GM21515 (cell line): ENCODE results near the gene ANKRD60.

Experiments
- ATAC-seq: cut with Tn5 transposase; IDR thresholded peaks from one replicate; pipeline ENCODE4 v1.9.1; 2021; ENCODE audit not compliant: unreplicated experiment

The ANKRD60 gene

DNA sequence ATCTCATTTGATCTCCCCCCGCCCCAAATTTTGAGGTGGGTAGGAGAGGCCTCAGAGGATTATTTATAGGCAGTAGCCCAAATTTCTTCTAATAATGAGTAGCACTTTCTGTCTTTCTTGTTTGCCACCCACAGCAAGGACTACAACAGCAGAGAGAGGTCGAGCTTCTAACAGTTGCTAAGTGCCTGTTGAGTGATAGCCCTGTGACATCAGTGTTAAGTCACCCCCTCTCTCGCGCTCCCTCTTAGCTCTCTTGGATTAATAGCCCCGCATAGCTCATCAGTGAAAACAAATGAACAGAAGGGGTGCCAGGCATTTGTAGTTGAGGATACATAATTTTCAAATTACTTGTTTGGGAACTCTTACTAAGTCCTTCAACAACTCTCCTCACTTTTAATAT lies 3.5 kb downstream of the ANKRD60 start:
- no peak for ATAC-seq

DNA sequence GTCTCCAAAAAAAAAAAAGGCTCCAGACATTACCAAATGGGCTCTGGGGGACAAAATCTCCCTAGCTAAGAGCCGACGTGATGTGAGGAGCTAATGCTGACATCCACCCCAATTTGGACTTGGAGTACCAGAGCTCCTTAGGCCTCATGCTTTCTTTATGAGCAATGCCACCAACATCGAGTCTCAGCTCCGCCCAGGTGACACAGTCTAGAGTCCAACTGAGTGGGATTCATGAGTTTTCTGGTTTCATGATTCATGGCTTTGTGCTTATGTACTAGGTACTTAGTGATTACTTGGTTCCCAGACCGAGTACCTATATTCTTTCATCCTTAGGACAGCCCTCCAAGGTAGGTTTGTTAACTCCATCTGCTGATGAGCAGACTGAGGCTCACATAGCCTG lies 4.4 kb downstream of the ANKRD60 start:
- no peak for ATAC-seq

DNA sequence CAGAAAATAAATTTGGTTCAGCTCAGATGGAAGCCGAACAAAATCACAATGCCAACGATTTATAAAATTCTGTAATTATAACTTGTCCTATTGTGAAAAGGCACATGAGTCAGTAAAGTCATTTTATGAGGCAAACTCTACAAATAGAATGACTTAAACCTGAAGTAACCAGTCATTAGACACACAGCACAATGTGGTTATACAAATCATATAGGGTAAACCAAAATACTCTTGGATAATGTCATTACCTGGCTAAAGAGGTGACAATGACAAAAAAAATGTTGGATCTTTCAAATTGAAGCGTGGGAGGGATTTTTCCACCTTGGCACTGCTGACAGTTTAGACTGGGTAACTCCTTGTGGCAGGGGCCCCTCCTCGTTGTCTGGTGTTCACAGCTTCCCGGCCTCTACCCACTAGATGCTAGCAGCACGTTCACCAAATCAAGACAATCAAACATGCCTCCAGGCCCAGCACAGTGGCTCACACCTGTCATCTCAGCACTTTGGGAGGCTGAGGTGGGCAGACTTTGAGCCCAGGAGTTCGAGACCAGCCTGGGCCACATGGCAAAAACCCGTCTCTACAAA lies 5.0 kb downstream of the ANKRD60 start:
- no peak for ATAC-seq

DNA sequence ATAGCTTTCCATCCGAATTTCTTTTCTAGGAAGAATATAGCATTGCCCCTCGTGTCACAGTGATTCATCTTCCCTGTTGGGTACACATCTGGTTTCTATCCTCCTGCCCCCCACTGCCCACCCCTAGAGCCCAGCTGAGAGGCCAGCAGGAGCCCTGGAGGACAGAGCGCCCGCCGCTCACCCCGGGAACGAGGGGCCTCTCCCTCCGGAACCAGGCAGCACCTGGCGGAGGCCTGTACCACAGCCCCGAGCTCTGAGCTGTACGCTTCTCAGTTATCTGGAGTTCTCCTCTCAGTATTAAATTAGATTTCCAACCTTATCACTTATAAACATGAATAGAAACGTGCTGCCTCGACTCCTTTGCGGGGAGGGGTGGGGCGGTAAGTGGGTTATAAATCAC lies 6.0 kb downstream of the ANKRD60 start:
- no peak for ATAC-seq

DNA sequence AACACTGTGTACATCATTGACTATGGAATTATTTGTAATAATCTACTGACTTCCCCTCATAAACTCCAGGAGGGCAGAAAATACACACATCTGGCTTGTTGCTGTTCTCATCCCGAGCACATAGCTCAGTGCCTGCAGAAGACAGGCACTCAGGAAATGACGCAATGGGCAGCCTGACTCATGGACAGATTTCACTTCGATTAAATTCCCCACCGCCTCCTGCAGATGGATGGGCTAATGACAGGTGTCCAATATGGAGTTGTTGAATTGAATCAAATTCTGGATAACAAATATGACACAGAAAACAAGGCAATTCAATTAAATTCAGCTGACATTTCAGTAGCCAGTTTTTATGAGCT lies 9.1 kb downstream of the ANKRD60 start:
- no peak for ATAC-seq

DNA sequence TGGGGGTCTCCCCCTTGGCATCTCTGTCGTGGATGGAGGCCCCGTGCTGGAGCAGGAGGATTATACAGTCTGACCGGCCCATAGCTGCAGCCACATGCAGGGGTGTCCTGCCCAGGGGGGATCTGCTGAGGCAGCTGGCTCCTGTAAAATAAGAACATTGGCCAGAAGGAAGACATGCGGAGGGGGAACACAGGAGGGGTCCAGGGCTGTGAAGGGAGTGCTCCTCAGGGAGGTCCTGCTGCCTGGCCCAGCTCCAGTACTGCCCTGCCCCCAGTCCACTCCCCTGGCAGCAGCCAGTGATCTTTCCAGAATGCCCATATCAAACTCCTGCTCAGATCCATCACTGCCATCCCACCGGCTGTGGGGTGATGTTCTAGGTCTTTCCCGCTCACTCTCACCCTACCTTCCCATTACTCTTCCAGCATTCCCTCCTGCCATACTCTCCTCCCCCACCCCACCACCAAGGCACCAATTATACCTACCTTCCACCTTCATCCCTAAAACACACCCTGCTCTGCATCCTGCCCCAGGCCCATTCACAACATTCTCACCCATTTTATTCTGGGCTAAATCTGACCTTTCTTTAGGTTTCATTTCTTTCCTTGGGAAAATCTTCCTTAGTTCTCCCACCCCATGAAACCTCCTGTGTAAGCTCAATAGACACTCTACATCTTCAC lies 9.7 kb downstream of the ANKRD60 start:
- no peak for ATAC-seq

DNA sequence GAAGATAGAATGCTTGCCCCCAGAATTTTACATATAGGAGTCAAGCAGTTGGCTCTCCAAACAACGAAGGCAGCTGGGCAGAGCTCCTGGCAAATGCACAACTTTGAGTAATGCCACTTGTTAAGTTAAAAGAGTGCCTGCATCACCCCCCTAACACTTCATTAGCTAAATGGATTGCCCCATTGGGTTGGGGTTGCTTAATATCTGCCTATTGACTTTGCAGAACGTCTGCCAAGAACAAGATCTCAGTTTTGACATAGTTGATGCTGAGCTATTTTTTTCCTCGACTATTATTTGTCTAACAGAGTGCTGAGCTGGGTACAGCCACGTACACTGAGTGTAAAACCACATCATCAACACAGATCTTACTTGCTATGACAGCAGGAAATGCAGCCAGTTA lies 12.1 kb downstream of the ANKRD60 start:
- ATAC-seq = no peak

DNA sequence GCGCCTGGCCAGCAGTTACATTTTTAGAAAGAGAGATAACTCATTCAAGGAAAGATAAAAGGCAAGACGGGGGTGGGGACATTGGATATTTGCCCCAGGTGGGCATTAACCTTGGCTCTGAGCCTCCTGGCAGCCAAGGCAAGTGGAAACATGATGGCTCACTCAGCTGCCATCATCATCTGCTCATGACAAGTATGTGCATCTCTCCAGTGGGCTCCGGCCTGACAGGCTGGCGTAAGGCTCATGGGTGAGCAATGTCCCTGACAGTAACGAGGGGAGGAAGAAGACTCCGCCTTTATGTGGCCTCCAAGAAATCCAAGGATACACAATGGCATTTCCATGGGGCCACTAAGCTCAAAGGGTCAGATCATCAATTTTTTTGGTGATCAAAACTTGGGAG lies 13.3 kb downstream of the ANKRD60 start:
- ATAC-seq = no peak

DNA sequence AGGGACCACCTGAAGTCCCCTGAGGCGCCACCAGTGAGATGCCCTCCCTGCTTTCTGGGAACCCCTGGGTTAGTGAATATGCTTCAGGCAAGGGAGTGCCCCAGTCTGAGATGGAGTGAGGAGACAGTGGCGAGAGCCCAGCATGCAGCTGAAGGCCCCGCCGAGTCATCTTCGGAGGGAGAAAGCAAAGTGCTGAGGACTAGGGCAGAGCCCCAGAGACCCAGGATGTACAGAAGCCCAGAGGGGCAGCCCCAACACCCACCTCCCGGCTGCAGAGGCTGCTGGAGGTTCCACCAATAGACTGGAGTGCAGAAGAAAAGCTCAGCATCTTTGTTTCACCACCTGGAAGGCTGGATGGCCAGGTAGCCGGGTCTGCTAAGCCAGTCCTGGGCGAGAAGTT lies 14.1 kb downstream of the ANKRD60 start:
- no peak for ATAC-seq

DNA sequence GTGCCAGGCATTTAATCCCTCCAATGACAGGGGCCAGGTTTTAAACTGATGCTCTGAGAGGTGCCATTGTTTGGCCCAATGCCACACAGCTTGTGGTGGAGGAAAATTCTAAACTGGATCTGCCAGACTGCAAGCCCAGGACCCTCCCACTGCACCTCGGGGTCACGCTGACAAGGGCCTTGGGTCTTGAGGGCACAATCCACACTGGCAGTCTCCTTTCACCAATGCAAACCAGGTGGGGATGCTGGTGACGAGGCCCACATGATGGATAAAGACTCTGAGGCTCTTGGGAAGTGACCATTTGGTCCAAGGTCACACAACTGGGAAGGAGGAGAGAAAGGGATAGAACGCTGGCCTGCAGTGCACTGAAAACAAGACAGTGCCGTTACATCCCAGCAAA lies 14.7 kb downstream of the ANKRD60 start:
- ATAC-seq = no peak

DNA sequence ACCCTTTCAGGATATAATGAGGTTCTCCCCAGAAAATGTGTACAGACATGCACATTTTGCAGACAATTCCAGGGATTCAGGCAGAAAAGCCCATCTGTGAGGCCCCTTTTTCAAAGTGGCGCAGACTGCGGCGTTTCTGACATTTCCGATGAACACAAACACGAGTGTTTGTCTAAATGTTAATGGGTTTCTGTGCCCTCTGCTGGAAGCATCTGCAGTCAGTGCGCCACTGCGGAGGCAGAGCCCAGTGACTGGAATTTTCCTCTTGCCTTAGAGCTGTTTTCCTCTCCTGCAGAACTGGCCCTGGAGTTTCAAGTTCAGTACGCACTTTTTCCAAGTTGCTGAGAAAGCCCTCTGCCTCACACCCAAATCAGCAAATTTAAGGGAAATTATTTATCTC lies 15.3 kb downstream of the ANKRD60 start:
- no peak for ATAC-seq

DNA sequence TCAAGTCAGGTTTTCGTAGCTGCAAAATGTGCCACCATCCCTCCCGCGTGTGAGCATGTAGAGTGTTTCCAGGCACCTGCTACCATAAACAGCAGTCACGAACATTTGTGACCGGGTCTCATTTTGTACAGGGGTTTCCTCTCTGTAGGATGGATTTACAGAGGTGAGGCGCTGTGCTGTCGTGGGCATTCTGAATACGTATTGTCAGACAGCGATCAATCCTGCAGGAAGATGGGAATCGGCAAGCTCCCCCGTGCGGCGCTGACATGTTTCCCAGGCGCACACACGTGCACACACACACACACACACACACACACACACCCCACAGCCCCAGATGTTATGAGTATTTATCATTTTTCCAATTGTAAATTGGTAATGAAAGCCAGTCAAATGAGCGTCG lies 15.8 kb downstream of the ANKRD60 start:
- ATAC-seq = no peak

DNA sequence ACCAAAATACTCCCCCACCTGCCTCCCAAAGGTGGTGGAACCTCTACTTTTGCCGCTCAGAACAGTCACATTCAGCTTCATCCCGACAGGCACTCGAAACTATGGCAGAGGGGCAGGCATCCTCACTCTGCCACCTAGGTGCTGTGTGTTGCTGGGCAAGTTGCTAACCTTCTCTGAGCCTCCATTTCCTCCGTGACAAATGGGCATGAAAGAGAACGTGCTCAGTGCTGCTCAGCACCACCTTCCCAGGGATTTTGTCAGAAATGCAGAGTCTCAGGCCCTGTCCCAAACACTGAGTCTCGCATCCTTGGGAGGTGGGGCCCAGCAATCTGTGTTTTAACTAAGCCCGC lies 18.1 kb downstream of the ANKRD60 start:
- ATAC-seq = no peak

DNA sequence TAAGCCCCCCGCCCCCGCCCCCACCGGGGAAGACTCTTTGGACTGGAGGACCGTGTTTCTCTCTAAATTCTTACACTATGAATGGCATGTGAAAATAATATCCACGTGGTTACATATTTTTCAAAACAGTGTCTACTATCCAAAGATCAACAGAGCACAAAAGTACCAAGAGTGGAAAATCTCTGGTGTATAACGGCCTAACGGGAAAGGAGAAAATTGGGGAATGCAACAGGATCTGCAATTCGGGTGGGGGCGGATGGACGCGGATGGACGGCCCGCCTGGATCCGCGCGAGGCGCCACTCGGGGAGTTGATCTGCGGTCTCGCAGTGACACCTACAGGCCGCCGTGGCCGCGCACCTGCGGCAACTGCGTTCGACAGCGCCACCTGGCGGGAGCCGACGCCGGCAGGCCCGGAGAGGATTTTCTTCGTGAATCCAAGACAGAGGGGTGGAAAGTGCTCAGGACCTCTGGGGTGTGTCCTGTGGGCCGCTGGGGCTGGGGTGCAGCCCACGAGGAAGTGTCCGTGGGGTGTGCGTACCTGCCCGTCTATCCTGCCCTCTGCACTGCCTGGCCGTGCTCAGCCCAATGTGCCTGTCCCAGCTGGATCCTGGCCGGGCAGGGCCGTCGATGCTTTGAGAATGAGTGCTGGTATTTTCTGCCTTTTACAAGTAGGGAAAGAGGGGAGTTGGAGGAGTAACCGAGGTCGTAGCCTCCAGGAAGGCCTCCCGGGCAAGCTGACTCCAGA lies 18.6 kb downstream of the ANKRD60 start:
- ATAC-seq = no peak

DNA sequence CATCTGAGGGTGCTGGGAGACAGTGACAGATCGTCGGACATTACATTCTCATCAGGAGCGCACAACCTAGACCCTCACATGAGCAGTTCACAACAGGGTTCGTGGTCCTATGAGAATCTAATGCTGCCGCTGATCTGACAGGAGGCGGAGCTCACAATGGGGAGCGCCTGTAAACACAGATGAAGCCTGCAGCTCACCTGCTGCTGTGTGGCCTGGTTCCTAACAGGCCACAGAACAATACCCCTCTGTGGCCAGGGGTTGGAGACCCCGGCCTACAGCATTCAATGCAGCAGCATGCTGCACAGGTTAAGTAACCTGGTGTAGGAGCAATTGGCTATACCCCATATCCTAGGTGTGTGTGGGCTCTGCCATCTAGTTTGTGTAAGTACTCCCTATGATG lies 19.5 kb downstream of the ANKRD60 start:
- ATAC-seq = no peak

DNA sequence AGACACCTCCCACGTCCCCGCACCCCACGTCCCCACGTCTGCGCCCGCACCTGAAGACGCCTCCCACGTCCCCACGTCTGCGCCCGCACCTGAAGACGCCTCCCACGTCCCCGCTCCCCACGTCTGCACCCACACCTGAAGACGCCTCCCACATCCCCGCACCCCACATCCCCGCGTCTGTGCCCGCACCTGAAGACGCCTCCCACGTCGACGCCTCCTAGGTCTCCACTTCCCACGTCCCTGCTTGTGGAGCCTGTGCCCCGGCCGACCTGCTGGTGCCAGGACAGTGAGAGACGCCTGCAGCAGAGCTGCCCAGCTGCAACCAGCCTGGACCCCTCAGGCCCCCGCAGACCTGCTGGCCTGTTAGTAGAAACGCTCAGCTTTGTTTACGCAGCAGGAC lies 22.6 kb downstream of the ANKRD60 start:
- no peak for ATAC-seq

DNA sequence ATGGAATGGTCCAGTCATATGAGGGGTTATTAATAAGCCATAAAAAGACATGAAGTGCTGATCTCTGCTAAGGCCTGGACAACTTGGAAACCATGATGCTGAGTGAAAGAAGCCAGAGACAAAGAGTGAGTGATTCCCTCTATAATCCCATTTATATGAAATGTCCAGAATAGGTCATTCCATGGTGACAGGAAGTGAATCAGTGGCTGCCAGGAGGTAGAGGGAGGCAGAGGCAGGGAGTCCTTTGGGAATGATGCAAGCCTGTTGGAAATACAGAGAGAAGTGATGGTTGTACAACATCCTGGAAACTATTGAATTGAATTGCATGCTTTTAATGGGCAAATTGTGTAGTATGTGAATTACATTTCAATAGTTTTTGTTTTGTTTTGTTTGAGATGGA lies 26.4 kb downstream of the ANKRD60 start:
- no peak for ATAC-seq

DNA sequence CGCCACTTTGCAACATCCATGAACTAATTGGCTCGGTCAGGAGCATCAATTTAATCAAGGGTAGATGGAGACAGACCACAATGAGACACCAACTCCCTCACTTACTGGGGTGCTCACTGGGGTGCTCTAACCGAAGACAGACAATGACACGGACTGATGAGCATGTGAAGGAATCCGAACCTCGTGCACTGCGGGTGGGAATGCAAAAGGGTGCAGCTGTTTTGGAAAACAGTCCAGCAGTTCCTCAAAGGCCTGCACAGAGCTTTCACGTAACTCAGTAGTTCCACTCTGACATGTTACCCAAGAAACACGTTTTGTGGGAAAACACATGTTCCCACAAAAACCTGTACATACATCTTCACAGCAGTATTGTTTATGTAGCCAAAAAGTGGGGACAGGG lies 26.8 kb downstream of the ANKRD60 start:
- no peak for ATAC-seq

DNA sequence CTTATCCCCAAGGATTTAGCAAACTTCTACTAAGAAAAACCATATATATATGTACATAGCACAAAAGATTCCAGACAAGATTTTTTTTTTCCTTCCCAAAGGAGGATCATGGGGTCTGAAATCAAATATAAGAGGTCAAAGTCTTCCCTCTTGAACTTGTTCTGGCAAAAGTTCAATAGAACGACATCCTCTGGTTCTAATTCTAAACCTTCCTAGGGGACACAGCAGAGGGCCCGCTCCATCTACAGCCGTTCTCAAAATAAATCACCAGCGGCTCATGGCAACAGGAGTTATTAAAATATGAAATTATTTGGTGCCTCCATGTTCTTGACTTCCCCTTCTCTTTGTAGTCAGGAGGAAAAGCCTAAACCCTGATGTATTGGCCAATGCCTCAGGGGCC lies 29.0 kb downstream of the ANKRD60 start:
- ATAC-seq = no peak

DNA sequence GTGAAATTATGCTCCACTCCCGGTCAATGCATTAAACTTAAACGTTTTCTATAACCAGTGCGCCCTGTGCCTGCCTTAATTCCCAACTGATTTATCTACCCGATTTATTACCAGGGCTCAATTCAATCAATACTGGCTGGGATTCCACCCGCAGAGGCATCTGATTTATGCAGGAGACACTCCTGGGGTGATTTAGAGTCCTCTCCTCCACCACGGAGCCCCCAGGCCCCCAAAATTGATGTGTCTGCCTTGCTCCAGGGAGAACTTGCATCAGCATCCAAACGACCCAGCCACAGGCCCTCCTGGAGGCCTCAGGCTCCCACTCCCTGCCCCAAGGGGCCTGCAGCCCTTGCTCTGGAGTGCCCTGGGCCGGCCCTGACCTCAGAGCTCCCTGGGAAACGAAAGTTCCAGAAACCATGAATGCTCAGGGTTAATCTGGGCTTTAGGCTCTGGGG lies 29.5 kb downstream of the ANKRD60 start:
- ATAC-seq = no peak

DNA sequence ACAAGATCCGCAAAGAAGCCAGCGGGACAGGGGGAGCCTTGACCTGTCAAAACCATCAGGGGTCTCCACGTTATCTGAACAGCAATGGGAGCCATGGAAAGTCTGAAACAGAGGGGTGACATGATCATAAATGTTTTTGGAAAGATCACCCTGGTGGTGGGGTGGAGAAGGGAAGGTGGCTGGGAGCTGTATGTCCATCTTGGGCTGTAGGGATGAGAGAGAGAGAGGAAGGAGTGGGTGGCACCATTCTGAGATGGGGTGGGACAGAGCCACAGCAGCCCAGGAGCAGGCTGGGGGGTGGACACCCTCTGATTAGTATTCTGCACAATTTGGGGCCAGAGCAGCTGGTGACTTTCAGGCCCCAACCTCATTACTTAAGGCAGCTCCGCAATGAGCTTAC lies 30.1 kb downstream of the ANKRD60 start:
- ATAC-seq = no peak

DNA sequence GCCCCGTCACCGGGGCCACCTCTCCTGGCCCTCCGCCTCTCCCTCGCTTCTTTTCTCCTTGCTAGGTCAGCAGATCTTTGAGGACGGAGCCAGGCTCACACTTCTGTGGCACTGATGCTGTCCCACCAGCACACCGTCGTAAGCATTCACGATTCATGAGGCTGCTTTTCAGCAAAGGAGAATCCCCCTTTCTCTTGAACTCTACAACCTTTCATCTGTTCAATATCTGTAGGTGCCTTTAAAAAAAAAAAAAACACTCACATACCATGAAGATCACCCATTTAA lies 31.3 kb downstream of the ANKRD60 start:
- no peak for ATAC-seq
